ENCODE measurements around the gene CCDC71L. TPM values are rescaled to one million over a fixed set of nuclear protein-coding genes. Genes with fewer than 3 reads are reported as not detected.

Gene CCDC71L
- total RNA-seq, 1 experiment from 2014 or later, result 21.1 TPM

DNA sequence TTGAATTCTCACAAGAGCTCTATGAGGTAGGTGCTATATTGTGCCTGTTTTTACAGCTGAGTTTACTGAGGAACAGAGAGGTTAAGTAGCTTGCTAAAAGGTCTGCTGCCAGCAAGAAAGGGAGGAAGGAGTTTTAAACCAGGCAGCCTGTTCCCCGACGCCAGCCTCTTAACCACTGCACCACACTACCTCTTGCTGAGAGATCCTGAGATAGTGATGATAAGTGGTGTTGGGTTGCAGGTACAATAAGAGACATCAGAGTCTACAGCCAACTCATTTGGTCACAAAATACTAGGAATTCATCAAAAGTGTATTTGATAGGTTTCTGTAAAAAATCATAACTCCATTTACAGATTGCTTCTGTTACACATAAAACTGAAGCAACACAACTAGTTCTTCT is 8.0 kb downstream of the CCDC71L start:
- intact Hi-C loops (cut with micrococcal nuclease), result no loop called here
- H3K9me2 ChIP-seq (ENCODE audit: insufficient read depth), result no peaks in the 10 kb centered on the region
- ChIA-PET POLR2A (interaction anchor here (1.0 kb wide), 1 partner anchor 115 kb away, joined by 3 read pairs; no protein-coding TSS in a partner anchor), RAD21 (ENCODE audit: low non-redundant PET in 1 of 2, low total read pairs in 2 of 2, uncharacterized antibody in 2 of 2, unreplicated experiment in 2 of 2) (no interaction called here), CTCF (no interaction called here)
- no peak for DNase-seq (ENCODE audit: low read depth, low spot score)
- no peak overlapping the region for H3K9ac ChIP-seq (ENCODE audit: low read length)
- TF ChIP-seq MAX (IDR thresholded peaks at IDR 0.05) (no peak), POLR2A (IDR thresholded peaks at IDR 0.05; ENCODE audit: borderline replicate concordance, extremely low read depth, insufficient read depth, insufficient read length) (no peak), ELF1 (IDR thresholded peaks at IDR 0.05; ENCODE audit: borderline replicate concordance, low read depth) (no peak), ZFX (IDR thresholded peaks at IDR 0.05) (no peak), POLR2AphosphoS5 (IDR thresholded peaks at IDR 0.05; ENCODE audit: low read depth, low read length) (no peak)
- no peak overlapping the region for H3K27ac ChIP-seq (ENCODE audit: low read depth, low read length)
- no peaks in the 10 kb centered on the region for H3K4me1 ChIP-seq (ENCODE audit: control insufficient read depth in 1 of 2, insufficient read depth in 2 of 2, low read length in 2 of 2)
- no peak overlapping the region for H3K4me2 ChIP-seq (ENCODE audit: low read length)
- H3K4me3 ChIP-seq (replicated peaks in 1 of 2; ENCODE audit: low read depth in 1 of 2, low read length in 2 of 2), result no peak overlapping the region
- no peak for ATAC-seq
- H3K27me3 ChIP-seq (ENCODE audit: insufficient read depth, low read length), result no peaks in the 10 kb centered on the region
- no peaks in the 10 kb centered on the region for H3K36me3 ChIP-seq (ENCODE audit: control insufficient read depth in 1 of 2, insufficient read depth in 2 of 2, low read length in 2 of 2)
- H3K79me2 ChIP-seq (ENCODE audit: insufficient read depth, low read length), result no peaks in the 10 kb centered on the region
- no peaks in the 10 kb centered on the region for H4K20me1 ChIP-seq (ENCODE audit: insufficient read depth)
- BruUV-seq (replicated peaks), result no TSS peak
- no peaks in the 10 kb centered on the region for H3K9me3 ChIP-seq (ENCODE audit: control insufficient read depth in 1 of 2, insufficient read depth in 1 of 2, low read depth in 1 of 2, low read length in 2 of 2)
- H2AFZ ChIP-seq (ENCODE audit: low read depth, low read length, poor library complexity, severe bottlenecking), result no peak overlapping the region

DNA sequence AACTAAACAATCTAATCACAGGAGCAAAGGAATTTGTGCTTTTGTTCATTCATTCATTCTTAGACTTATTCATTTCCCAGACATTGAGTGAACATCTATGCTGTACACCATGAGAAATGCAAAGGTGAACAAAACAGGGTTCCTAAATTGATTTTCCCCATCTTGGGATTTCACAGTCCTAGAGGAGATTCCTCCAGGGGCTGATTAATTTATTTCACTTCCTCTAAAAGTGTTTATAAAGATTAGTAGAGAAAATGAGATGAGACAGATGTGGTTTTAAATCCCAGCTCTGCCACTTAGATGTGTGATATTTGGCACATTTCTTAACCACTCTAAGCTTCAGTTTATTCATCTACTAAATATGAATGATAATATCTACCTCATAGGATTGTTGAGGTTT is 8.9 kb downstream of the CCDC71L start:
- no peak for DNase-seq (ENCODE audit: low read depth, low spot score)
- intact Hi-C loops (cut with micrococcal nuclease), result no loop called here
- Histone ChIP-seq H3K36me3 (ENCODE audit: control insufficient read depth in 1 of 2, insufficient read depth in 2 of 2, low read length in 2 of 2) (no peaks in the 10 kb centered on the region), H2AFZ (ENCODE audit: low read depth, low read length, poor library complexity, severe bottlenecking) (no peak overlapping the region), H3K27me3 (ENCODE audit: insufficient read depth, low read length) (no peaks in the 10 kb centered on the region), H3K79me2 (ENCODE audit: insufficient read depth, low read length) (no peaks in the 10 kb centered on the region), H3K4me1 (ENCODE audit: control insufficient read depth in 1 of 2, insufficient read depth in 2 of 2, low read length in 2 of 2) (no peaks in the 10 kb centered on the region), H3K4me3 (replicated peaks in 1 of 2; ENCODE audit: low read depth in 1 of 2, low read length in 2 of 2) (no peak overlapping the region), H3K4me2 (ENCODE audit: low read length) (no peak overlapping the region), H3K9ac (ENCODE audit: low read length) (no peak overlapping the region), H3K27ac (ENCODE audit: low read depth, low read length) (no peak overlapping the region), H3K9me3 (ENCODE audit: control insufficient read depth in 1 of 2, insufficient read depth in 1 of 2, low read depth in 1 of 2, low read length in 2 of 2) (no peaks in the 10 kb centered on the region), H4K20me1 (ENCODE audit: insufficient read depth) (no peaks in the 10 kb centered on the region), H3K9me2 (ENCODE audit: insufficient read depth) (no peaks in the 10 kb centered on the region)
- ChIA-PET CTCF (no interaction called here), POLR2A (no interaction called here), RAD21 (ENCODE audit: low non-redundant PET in 1 of 2, low total read pairs in 2 of 2, uncharacterized antibody in 2 of 2, unreplicated experiment in 2 of 2) (no interaction called here)
- no TSS peak for BruUV-seq (replicated peaks)
- no peak for TF ChIP-seq JUND (IDR thresholded peaks at IDR 0.05)
- TF ChIP-seq, protein P1, sequence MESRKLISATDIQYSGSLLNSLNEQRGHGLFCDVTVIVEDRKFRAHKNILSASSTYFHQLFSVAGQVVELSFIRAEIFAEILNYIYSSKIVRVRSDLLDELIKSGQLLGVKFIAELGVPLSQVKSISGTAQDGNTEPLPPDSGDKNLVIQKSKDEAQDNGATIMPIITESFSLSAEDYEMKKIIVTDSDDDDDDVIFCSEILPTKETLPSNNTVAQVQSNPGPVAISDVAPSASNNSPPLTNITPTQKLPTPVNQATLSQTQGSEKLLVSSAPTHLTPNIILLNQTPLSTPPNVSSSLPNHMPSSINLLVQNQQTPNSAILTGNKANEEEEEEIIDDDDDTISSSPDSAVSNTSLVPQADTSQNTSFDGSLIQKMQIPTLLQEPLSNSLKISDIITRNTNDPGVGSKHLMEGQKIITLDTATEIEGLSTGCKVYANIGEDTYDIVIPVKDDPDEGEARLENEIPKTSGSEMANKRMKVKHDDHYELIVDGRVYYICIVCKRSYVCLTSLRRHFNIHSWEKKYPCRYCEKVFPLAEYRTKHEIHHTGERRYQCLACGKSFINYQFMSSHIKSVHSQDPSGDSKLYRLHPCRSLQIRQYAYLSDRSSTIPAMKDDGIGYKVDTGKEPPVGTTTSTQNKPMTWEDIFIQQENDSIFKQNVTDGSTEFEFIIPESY (IDR thresholded peaks at IDR 0.05; ENCODE audit: extremely low read depth, insufficient replicate concordance, low read length), result no peak
- no peak for TF ChIP-seq ZFX (IDR thresholded peaks at IDR 0.05)
- no peak for TF ChIP-seq CEBPB (IDR thresholded peaks at IDR 0.05; ENCODE audit: low read depth)
- no peak for TF ChIP-seq RAD21 (IDR thresholded peaks at IDR 0.05; ENCODE audit: low read depth)
- no peak for TF ChIP-seq POLR2A (IDR thresholded peaks at IDR 0.05; ENCODE audit: borderline replicate concordance, extremely low read depth, insufficient read depth, insufficient read length)
- no peak for TF ChIP-seq TCF7L2 (IDR thresholded peaks at IDR 0.05; ENCODE audit: borderline replicate concordance, extremely low read depth, insufficient read depth, insufficient read length)
- TF ChIP-seq EZH2phosphoT487 (IDR thresholded peaks at IDR 0.05; ENCODE audit: borderline replicate concordance), result no peak
- TF ChIP-seq ZNF274 (IDR thresholded peaks at IDR 0.05; ENCODE audit: low read depth, low read length), result no peak
- no peak for TF ChIP-seq MAX (IDR thresholded peaks at IDR 0.05)
- TF ChIP-seq EGR1 (IDR thresholded peaks at IDR 0.05; ENCODE audit: low read depth), result no peak
- TF ChIP-seq CBX3 (IDR thresholded peaks at IDR 0.05; ENCODE audit: low read depth), result no peak
- no peak for TF ChIP-seq ATF3 (IDR thresholded peaks at IDR 0.05)
- no peak for TF ChIP-seq REST (IDR thresholded peaks at IDR 0.05; ENCODE audit: low read depth)
- no peak for ATAC-seq

Measured in HCT116 (cell line).